ENCODE measurements around the gene SORD.
A peak's percentile ranks its signal among the peaks of the same experiment; 100 is the strongest.
"Not testable (repeated sequence)": the region's sequence is repeated elsewhere in the genome, so short reads cannot be mapped to it uniquely, and the experiment has no call there.

Gene SORD

GRCh38 chr15:45025627-45026026 is 2.6 kb downstream of the SORD start:
- DNase-seq, result not testable (repeated sequence)

- no peak for DNase-seq
Measured at GRCh38 chr15:45026651-45027190, 3.7 kb downstream of the SORD start.

- no peak for DNase-seq
Measured at GRCh38 chr15:45027220-45027619, 4.2 kb downstream of the SORD start.

GRCh38 chr15:45030743-45031142 is 7.7 kb downstream of the SORD start:
- no peak for DNase-seq

GRCh38 chr15:45031522-45032028 is 8.6 kb downstream of the SORD start:
- not testable (repeated sequence) for DNase-seq

GRCh38 chr15:45032501-45032900 is 9.5 kb downstream of the SORD start:
- not testable (repeated sequence) for DNase-seq

GRCh38 chr15:45034087-45034486 is 11.1 kb downstream of the SORD start:
- DNase-seq, result not testable (repeated sequence)

- not testable (repeated sequence) for DNase-seq
Measured at GRCh38 chr15:45034600-45035375, 11.8 kb downstream of the SORD start.

GRCh38 chr15:45036812-45037781 is 14.1 kb downstream of the SORD start:
- DNase-seq, result peak; percentile 43 to 51

- no peak for DNase-seq
Measured at GRCh38 chr15:45037936-45038335, 14.9 kb downstream of the SORD start.

GRCh38 chr15:45040396-45040795 is 17.4 kb downstream of the SORD start:
- not testable (repeated sequence) for DNase-seq

- DNase-seq, result not testable (repeated sequence)
Measured at GRCh38 chr15:45041538-45041937, 18.5 kb downstream of the SORD start.

- DNase-seq, result not testable (repeated sequence)
Measured at GRCh38 chr15:45042859-45043258, 19.9 kb downstream of the SORD start.

GRCh38 chr15:45044270-45044669 is 21.3 kb downstream of the SORD start:
- not testable (repeated sequence) for DNase-seq

GRCh38 chr15:45048449-45048793 is 25.4 kb downstream of the SORD start:
- not testable (repeated sequence) for DNase-seq

GRCh38 chr15:45048794-45049631 is 26.0 kb downstream of the SORD start:
- DNase-seq, result peak; percentile 77 to 85

GRCh38 chr15:45050587-45050986 is 27.6 kb downstream of the SORD start:
- DNase-seq, result no peak

- not testable (repeated sequence) for DNase-seq
Measured at GRCh38 chr15:45052676-45053075, 29.7 kb downstream of the SORD start.

GRCh38 chr15:45058690-45059675 is 36.0 kb downstream of the SORD start:
- DNase-seq, result peak in 1 of 2 experiments; percentile 1

GRCh38 chr15:45062301-45062700 is 39.3 kb downstream of the SORD start:
- DNase-seq, result not testable (repeated sequence)

- no peak for DNase-seq
Measured at GRCh38 chr15:45064386-45064785, 41.4 kb downstream of the SORD start.
